OCI-LY1 (cell line): Measurements from ENCODE around the gene STX17.

Experiments
- H2AFZ ChIP-seq: fragments of 200-600 bp; sonication (generic), shearing (Covaris generic); 2 replicates; pipeline ENCODE4 v1.6.0; 2014; ENCODE audit warnings: antibody characterized with exemption, mild to moderate bottlenecking, low read length
- H3F3A ChIP-seq: fragments of 200-600 bp; sonication (generic), shearing (Covaris generic); 2 replicates; pipeline ENCODE4 v1.6.0; 2014; ENCODE audit warnings: mild to moderate bottlenecking, antibody characterized with exemption, low read length, moderate library complexity; ENCODE audit not compliant: insufficient read depth
- H3K27ac ChIP-seq: fragments of 200-600 bp; sonication (generic); 2 replicates; pipeline ENCODE4 v1.5.1; 2014; ENCODE audit warnings: low read length, mixed run types, mild to moderate bottlenecking, low read depth; ENCODE audit not compliant: poor library complexity, severe bottlenecking
- H3K27me3 ChIP-seq: fragments of 200-600 bp; sonication (generic); 2 replicates; pipeline ENCODE4 v1.6.0; 2014; ENCODE audit warnings: antibody characterized with exemption, mild to moderate bottlenecking, low read length, moderate library complexity; ENCODE audit not compliant: insufficient read depth
- H3K36me3 ChIP-seq: fragments of 200-600 bp; sonication (generic); 2 replicates; pipeline ENCODE4 v1.6.1; 2014; ENCODE audit warnings: mild to moderate bottlenecking, antibody characterized with exemption, low read length, moderate library complexity, mixed read lengths; ENCODE audit not compliant: insufficient read depth
- H3K4me1 ChIP-seq: fragments of 200-600 bp; sonication (generic); 2 replicates; pipeline ENCODE4 v1.5.1; 2014; ENCODE audit warnings: mild to moderate bottlenecking, low read length, moderate library complexity; ENCODE audit not compliant: insufficient read depth, severe bottlenecking
- H3K4me2 ChIP-seq: fragments of 200-600 bp; sonication (generic), shearing (Covaris generic); 2 replicates; pipeline ENCODE4 v1.6.1; 2014; ENCODE audit warnings: low read length
- H3K4me3 ChIP-seq: fragments of 200-600 bp; sonication (generic); 2 replicates; pipeline ENCODE4 v1.5.1; 2014; ENCODE audit warnings: low read length, low read depth, mild to moderate bottlenecking, mixed read lengths; ENCODE audit not compliant: poor library complexity, severe bottlenecking
- H3K79me2 ChIP-seq: fragments of 200-600 bp; shearing (Covaris generic); 2 replicates; pipeline ENCODE4 v1.6.1; 2016; ENCODE audit warnings: mixed run types, low read length, mixed read lengths; ENCODE audit not compliant: insufficient read depth
- H3K9ac ChIP-seq: fragments of 200-600 bp; sonication (generic), shearing (Covaris generic); 2 replicates; pipeline ENCODE4 v1.6.1; 2014; ENCODE audit warnings: mild to moderate bottlenecking, low read length, mixed read lengths
- H3K9me2 ChIP-seq: fragments of 200-600 bp; sonication (generic), shearing (Covaris generic); 2 replicates; pipeline ENCODE4 v1.6.1; 2014; ENCODE audit warnings: low read depth, mild to moderate bottlenecking, low read length, mixed read lengths
- H3K9me3 ChIP-seq: fragments of 200-600 bp; shearing (Covaris generic); 2 replicates; pipeline ENCODE4 v1.6.1; 2014; ENCODE audit warnings: low read length, mixed read lengths
- H4K20me1 ChIP-seq: fragments of 200-600 bp; sonication (generic), shearing (Covaris generic); 2 replicates; pipeline ENCODE4 v1.6.0; 2016; ENCODE audit warnings: mild to moderate bottlenecking, low read length; ENCODE audit not compliant: insufficient read depth
- CTCF ChIP-seq: fragments of 200-600 bp; sonication (generic), shearing (Covaris generic); IDR thresholded peaks from 2 replicates; pipeline ENCODE4 v1.5.1; 2017; ENCODE audit warnings: mild to moderate bottlenecking, antibody characterized with exemption, low read length, moderate library complexity, mixed read lengths
- EZH2 ChIP-seq: fragments of 200-600 bp; sonication (generic), shearing (Covaris generic); IDR thresholded peaks from 2 replicates; pipeline ENCODE4 v1.8.0; 2017; ENCODE audit warnings: borderline replicate concordance, mixed run types, mild to moderate bottlenecking, antibody characterized with exemption, low read length, moderate library complexity, mixed read lengths

STX17 gene

GRCh38 chr9:99896119-99896518 lies 10.3 kb upstream of the STX17 start:
- H3K36me3 ChIP-seq: no peaks in the 10 kb centered on the region
- H4K20me1 ChIP-seq: no peaks in the 10 kb centered on the region
- no peak overlapping the region for H3K4me3 ChIP-seq
- no peaks in the 10 kb centered on the region for H3F3A ChIP-seq
- no peaks in the 10 kb centered on the region for H3K27me3 ChIP-seq
- H3K27ac ChIP-seq: no peak overlapping the region
- H2AFZ ChIP-seq: no peak overlapping the region
- H3K9me2 ChIP-seq: no peaks in the 10 kb centered on the region
- H3K9ac ChIP-seq: no peak overlapping the region
- TF ChIP-seq CTCF: no peak
- TF ChIP-seq EZH2: no peak
- no peaks in the 10 kb centered on the region for H3K79me2 ChIP-seq
- H3K9me3 ChIP-seq: no peaks in the 10 kb centered on the region
- H3K4me2 ChIP-seq: no peak overlapping the region
- no peaks in the 10 kb centered on the region for H3K4me1 ChIP-seq

GRCh38 chr9:99903393-99903792 lies 3.1 kb upstream of the STX17 start:
- no peaks in the 10 kb centered on the region for H3F3A ChIP-seq
- no peaks in the 10 kb centered on the region for H3K27me3 ChIP-seq
- H3K4me2 ChIP-seq: no peak overlapping the region
- no peak overlapping the region for H3K27ac ChIP-seq
- TF ChIP-seq CTCF (no peak), EZH2 (no peak)
- H3K79me2 ChIP-seq: 0 out of 2 replicates have a peak, but pooled peaks cover 3% of the 10 kb centered on the region
- H3K9ac ChIP-seq: no peak overlapping the region
- no peaks in the 10 kb centered on the region for H3K9me2 ChIP-seq
- no peak overlapping the region for H2AFZ ChIP-seq
- no peaks in the 10 kb centered on the region for H3K9me3 ChIP-seq
- no peaks in the 10 kb centered on the region for H3K36me3 ChIP-seq
- peaks cover 19% of the 10 kb centered on the region for H3K4me1 ChIP-seq
- H3K4me3 ChIP-seq: no peak overlapping the region
- no peaks in the 10 kb centered on the region for H4K20me1 ChIP-seq

- 0 out of 2 replicates have a peak, but pooled peaks cover 3% of the 10 kb centered on the region for H3K79me2 ChIP-seq
- no peak overlapping the region for H3K27ac ChIP-seq
- peak overlapping the region; percentile 31; the same call in 1 of the 2 replicates for H3K9ac ChIP-seq
Measured at GRCh38 chr9:99905833-99906402, 536 bp upstream of the STX17 start.

More at GRCh38 chr9:99905833-99906402, 536 bp upstream of the STX17 start:
- H3K36me3 ChIP-seq: no peaks in the 10 kb centered on the region
- peak overlapping the region; percentile 76 for H3K4me3 ChIP-seq
- H3K9me2 ChIP-seq: no peaks in the 10 kb centered on the region
- no peaks in the 10 kb centered on the region for H3K9me3 ChIP-seq
- TF ChIP-seq EZH2 (no peak), CTCF (no peak)
- H3K4me2 ChIP-seq: peak overlapping the region; percentile 73
- H2AFZ ChIP-seq: peak overlapping the region; percentile 69; the same call in 1 of the 2 replicates
- H4K20me1 ChIP-seq: no peaks in the 10 kb centered on the region
- no peaks in the 10 kb centered on the region for H3F3A ChIP-seq
- H3K4me1 ChIP-seq: peaks cover 20% of the 10 kb centered on the region
- no peaks in the 10 kb centered on the region for H3K27me3 ChIP-seq
